ENCODE measurements around the gene KLRG1.

The KLRG1 gene

GRCh38 chr12:9043766-9044165, 54.4 kb downstream of the KLRG1 start:
- no peak for DNase-seq

GRCh38 chr12:9047105-9047504, 57.8 kb downstream of the KLRG1 start:
- no peak for DNase-seq

- DNase-seq: no peak
These were observed 59.6 kb downstream of the KLRG1 start for GRCh38 chr12:9048930-9049329.

GRCh38 chr12:9049520-9050133, 60.3 kb downstream of the KLRG1 start:
- no peak for DNase-seq

GRCh38 chr12:9050521-9051157, 61.3 kb downstream of the KLRG1 start:
- no peak for DNase-seq

GRCh38 chr12:9051158-9051550, 61.8 kb downstream of the KLRG1 start:
- no peak for DNase-seq

GRCh38 chr12:9052610-9053009, 63.3 kb downstream of the KLRG1 start:
- DNase-seq: no peak
